Measurements from ENCODE around the gene ZNF804B. TPM values are rescaled to one million over a fixed set of nuclear protein-coding genes. Genes with fewer than 3 reads are reported as not detected.

The ZNF804B gene
- total RNA-seq, 4 donors from 2014 or later: not detected

DNA sequence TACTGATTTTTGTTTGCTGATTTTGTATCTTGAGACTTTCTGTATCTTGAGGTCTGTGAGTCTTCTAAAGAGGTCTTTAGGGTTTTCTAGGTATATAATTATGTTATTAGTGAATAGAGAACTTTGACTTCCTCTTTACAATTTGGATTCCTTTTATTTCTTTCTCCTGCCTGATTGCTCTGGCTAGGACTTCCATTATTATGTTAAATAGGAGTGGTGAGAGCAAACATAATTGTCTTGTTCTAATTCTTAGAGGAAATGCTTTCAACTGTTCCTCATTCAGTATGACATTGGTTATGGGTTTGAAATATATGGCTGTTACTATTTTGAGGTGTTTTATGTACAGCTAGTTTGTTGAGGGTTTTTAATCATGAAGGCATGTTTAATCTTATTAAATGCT lies 344.1 kb downstream of the ZNF804B start:
- Histone ChIP-seq H3K4me3 (no peak overlapping the region), H3K9me3 (no peaks in the 10 kb centered on the region), H3K27ac (no peak overlapping the region), H3K36me3 (no peaks in the 10 kb centered on the region), H3K27me3 (no peaks in the 10 kb centered on the region), H3K4me1 (no peaks in the 10 kb centered on the region)
- intact Hi-C loops (cut with DNase I): no loop called here
- no peak for DNase-seq
- no peak for TF ChIP-seq CTCF (IDR thresholded peaks at IDR 0.05)
- TF ChIP-seq POLR2A (IDR thresholded peaks at IDR 0.05): no peak

DNA sequence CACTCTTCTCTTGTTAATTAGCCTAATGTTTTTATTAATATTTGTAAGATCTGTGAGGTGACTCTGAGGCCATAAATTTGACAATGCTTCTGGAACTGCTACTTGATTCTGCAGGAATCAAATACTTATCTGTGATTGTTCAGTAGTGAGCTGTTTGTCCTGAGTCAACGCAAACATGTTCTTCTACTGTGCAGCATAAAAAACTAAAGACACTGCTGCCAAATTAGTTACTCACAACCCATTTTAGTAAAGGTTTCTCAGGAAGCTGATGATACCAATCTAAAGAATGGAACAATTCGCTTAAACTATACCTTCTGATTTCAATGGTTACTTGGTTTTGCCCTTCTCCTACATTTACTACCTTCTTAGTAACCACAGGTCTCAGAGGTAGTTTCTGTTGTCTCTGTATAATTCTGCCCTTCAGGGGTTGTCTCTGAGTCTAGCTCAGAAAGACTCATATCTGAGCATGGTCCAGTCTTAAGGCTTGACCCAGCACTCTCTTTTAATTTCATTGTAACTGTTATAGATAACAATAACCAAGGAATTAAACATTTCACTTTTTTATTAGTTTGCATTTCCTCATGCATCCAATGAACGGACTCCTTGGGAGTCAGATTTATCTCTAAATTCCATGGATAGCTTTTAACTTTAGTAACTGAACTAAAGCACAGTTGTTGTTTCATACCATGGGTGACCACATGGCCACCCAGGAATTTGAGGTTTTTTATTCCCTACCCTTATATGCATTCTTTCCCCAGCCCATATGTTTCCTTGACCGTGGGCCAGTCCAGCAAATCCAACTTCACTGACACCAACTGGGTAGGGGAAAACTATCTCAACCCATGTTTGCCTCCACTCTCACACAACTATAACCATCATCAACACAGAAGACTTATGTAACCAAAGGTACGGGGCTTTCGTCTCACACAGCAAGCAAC lies 345.5 kb downstream of the ZNF804B start:
- H3K4me3 ChIP-seq: no peak overlapping the region
- no peaks in the 10 kb centered on the region for H3K4me1 ChIP-seq
- no peak overlapping the region for H3K27ac ChIP-seq
- 78 to 80% methylated on average over 6 of the region's 6 CpGs for WGBS, 2 donors
- no peaks in the 10 kb centered on the region for H3K36me3 ChIP-seq
- no peaks in the 10 kb centered on the region for H3K9me3 ChIP-seq
- DNase-seq: no peak
- H3K27me3 ChIP-seq: no peaks in the 10 kb centered on the region
- intact Hi-C loops (cut with DNase I): no loop called here
- TF ChIP-seq POLR2A (IDR thresholded peaks at IDR 0.05) (no peak), CTCF (IDR thresholded peaks at IDR 0.05) (no peak)

- 43 to 47% methylated on average over 2 of the region's 2 CpGs for WGBS, 2 donors
- no peak for TF ChIP-seq POLR2A (IDR thresholded peaks at IDR 0.05)
- TF ChIP-seq CTCF (IDR thresholded peaks at IDR 0.05): no peak
Measured at GRCh38 chr7:89123871-89124270, 364.4 kb downstream of the ZNF804B start.

GRCh38 chr7:89129600-89130375 lies 370.3 kb downstream of the ZNF804B start:
- no peaks in the 10 kb centered on the region for H3K4me1 ChIP-seq
- no peak overlapping the region for H3K4me3 ChIP-seq
- 54% methylated on average over 2 of the region's 2 CpGs for WGBS, 2 donors
- TF ChIP-seq CTCF (IDR thresholded peaks at IDR 0.05) (no peak), POLR2A (IDR thresholded peaks at IDR 0.05) (no peak)
- H3K27me3 ChIP-seq: no peaks in the 10 kb centered on the region
- no peaks in the 10 kb centered on the region for H3K9me3 ChIP-seq
- intact Hi-C loops (cut with DNase I): no loop called here
- H3K27ac ChIP-seq: no peak overlapping the region
- H3K36me3 ChIP-seq: no peaks in the 10 kb centered on the region
- no peak for DNase-seq

More at GRCh38 chr7:89123871-89124270, 364.4 kb downstream of the ZNF804B start:
- no peaks in the 10 kb centered on the region for H3K4me1 ChIP-seq
- H3K9me3 ChIP-seq: no peaks in the 10 kb centered on the region
- no peaks in the 10 kb centered on the region for H3K27me3 ChIP-seq
- intact Hi-C loops (cut with DNase I): no loop called here
- no peak for DNase-seq
- no peaks in the 10 kb centered on the region for H3K36me3 ChIP-seq
- H3K4me3 ChIP-seq: no peak overlapping the region
- no peak overlapping the region for H3K27ac ChIP-seq

- no peak overlapping the region for H3K4me3 ChIP-seq
- H3K4me1 ChIP-seq: no peaks in the 10 kb centered on the region
- no peak overlapping the region for H3K27ac ChIP-seq
- 15 to 34% methylated on average over 3 of the region's 3 CpGs for WGBS, 2 donors
- TF ChIP-seq POLR2A (IDR thresholded peaks at IDR 0.05) (no peak), CTCF (IDR thresholded peaks at IDR 0.05) (no peak)
- no peak for DNase-seq
- H3K9me3 ChIP-seq: peaks cover 0 to 10% (median 0%) of the 10 kb centered on the region in 3 donors
- intact Hi-C loops (cut with DNase I): no loop called here
- no peaks in the 10 kb centered on the region for H3K36me3 ChIP-seq
- no peaks in the 10 kb centered on the region for H3K27me3 ChIP-seq
Measured at GRCh38 chr7:89133357-89133756, 373.9 kb downstream of the ZNF804B start.

All from esophagus squamous epithelium (tissue), 5 donors.